GM13977 (cell line): ENCODE results near the gene CHSY1.
A peak's percentile ranks its signal among the peaks of the same experiment; 100 is the strongest.

Source experiments
- DNase-seq: peaks from one replicate; pipeline ENCODE4 v3.0.0; 2012; ENCODE audit warnings: low spot score
- in situ Hi-C: fragments of 300-500 bp; cut with MboI; formaldehyde crosslinking; loops from one replicate; pipeline ENCODE4 v1.12.0; 2022; ENCODE audit warnings: low sequenced_read_pairs, low pct_unique_long_range_greater_than_20kb, mixed read lengths, inconsistent platforms; ENCODE audit not compliant: unreplicated experiment
- TF ChIP-seq, protein P1 (sequence below): IDR thresholded peaks from 2 replicates; pipeline ENCODE4 v1.5.1; 2012; ENCODE audit warnings: mild to moderate bottlenecking, control low read depth; ENCODE audit not compliant: insufficient read depth; ENCODE audit errors: extremely low read depth, missing control alignments

The CHSY1 gene

DNA sequence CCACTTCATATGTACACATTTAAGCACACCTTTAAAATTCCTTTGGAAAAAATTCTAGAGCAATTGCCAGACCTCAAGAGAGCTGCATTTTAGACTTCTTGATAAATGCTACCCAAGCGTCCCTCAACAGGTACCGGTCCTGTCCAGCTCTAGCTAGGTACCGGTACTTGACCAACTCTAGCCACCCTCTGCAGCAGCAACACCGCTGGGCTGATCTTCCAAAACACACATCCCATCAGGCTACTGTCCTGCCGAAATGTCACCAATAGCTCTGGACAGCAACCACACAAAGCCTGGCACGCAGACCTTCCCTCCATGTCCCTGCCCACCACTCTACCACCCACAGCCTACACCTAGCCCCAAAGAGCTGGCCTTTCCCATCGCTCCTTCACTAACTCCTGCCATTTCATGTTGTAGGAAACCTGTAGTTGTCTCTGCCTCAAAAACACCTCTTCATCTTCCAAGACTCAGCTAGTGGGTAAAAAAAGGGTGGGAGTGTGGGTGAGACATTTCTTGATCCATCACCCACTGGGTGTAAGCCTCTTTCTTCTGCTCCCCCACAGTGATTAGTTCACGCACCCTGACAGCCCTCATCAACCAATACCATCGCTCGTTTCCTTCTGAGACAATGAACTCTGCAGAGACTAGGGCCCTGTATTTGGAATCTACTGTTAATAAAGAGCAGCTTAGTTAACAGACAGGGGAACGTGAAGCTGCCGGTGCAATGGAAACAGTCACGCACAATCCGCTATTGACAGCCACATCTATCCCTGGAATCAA is 6.8 kb downstream of the CHSY1 start:
- TF ChIP-seq, protein P1, sequence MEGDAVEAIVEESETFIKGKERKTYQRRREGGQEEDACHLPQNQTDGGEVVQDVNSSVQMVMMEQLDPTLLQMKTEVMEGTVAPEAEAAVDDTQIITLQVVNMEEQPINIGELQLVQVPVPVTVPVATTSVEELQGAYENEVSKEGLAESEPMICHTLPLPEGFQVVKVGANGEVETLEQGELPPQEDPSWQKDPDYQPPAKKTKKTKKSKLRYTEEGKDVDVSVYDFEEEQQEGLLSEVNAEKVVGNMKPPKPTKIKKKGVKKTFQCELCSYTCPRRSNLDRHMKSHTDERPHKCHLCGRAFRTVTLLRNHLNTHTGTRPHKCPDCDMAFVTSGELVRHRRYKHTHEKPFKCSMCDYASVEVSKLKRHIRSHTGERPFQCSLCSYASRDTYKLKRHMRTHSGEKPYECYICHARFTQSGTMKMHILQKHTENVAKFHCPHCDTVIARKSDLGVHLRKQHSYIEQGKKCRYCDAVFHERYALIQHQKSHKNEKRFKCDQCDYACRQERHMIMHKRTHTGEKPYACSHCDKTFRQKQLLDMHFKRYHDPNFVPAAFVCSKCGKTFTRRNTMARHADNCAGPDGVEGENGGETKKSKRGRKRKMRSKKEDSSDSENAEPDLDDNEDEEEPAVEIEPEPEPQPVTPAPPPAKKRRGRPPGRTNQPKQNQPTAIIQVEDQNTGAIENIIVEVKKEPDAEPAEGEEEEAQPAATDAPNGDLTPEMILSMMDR: no peak
- DNase-seq: no peak
- in situ Hi-C loops: loop anchor here (10.0 kb wide), 1 partner anchor 50 kb away; no protein-coding TSS in a partner anchor

DNA sequence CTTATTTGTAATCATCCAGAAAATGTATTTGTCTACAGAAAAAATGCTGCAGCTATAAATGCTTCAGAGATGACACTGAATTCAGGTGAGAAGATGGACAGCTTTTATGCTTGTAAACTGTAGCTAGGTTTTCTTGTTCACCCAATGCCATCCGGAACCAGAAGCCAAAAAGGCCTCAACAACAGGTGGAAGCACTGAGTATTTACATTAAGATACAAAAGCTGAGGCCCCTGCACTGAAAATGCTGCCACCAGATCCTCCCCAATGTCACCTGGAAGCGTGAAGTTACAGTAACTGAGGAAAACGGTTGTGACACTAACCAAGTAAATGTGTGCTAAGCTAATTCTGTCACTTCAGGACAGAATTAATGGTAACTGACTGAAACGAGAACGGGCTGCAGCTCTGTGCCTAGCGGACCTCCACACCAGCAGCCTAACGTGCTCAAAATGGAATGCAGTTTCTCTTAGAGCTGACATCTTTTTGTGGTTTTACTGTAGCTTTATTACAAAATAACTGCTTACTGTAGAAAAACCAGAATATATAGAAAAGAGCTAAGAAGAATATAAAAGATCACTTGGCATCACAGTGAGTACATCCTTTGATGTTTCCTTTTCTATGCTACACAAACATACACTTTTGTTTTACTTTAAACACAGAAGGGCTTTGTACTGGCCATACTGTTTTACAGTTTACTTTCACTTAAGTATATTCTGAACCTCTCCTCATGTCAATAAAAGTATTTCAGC is 7.6 kb downstream of the CHSY1 start:
- in situ Hi-C loops: loop anchor here (10.0 kb wide), 1 partner anchor 49 kb away; no protein-coding TSS in a partner anchor
- TF ChIP-seq, protein P1: no peak
- DNase-seq: no peak

DNA sequence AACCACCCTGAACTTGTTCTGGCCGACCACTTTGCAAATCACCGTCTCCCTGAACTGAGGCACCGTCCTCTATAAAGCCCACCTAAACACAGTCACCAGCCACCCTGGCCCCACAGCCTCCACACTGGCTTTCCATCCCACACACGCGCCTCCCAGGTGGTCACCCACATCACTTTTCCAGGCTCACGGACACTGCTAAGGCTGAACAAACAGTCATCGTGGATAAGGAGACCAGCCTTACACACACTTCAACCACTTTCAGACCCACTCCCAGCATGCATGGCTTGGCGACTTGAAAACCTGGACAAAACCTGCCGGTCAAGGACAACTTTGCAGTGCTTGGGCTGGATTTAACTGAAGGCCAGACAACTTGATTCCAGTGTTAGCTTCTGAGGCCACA is 8.4 kb downstream of the CHSY1 start:
- in situ Hi-C loops: loop anchor here (10.0 kb wide), 1 partner anchor 49 kb away; no protein-coding TSS in a partner anchor
- TF ChIP-seq, protein P1: no peak
- DNase-seq: no peak

DNA sequence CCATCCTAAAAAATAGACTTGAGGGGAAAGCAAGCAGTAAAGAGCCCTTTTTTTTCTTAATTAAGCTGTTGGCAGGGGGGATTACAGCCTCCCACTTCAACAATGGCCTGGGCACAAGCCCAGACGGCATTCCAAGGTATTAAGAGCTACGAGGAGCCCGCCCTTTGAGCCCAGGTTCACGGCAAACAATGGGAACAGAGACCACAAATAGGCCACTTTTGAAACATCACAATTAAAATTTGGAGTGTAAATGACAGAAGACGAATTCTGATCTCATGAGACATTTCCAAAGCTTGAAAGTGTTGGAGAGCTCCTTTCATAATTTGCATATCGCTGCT is 8.9 kb downstream of the CHSY1 start:
- DNase-seq: no peak
- in situ Hi-C loops: loop anchor here (10.0 kb wide), 1 partner anchor 48 kb away; no protein-coding TSS in a partner anchor
- TF ChIP-seq, protein P1: no peak

DNA sequence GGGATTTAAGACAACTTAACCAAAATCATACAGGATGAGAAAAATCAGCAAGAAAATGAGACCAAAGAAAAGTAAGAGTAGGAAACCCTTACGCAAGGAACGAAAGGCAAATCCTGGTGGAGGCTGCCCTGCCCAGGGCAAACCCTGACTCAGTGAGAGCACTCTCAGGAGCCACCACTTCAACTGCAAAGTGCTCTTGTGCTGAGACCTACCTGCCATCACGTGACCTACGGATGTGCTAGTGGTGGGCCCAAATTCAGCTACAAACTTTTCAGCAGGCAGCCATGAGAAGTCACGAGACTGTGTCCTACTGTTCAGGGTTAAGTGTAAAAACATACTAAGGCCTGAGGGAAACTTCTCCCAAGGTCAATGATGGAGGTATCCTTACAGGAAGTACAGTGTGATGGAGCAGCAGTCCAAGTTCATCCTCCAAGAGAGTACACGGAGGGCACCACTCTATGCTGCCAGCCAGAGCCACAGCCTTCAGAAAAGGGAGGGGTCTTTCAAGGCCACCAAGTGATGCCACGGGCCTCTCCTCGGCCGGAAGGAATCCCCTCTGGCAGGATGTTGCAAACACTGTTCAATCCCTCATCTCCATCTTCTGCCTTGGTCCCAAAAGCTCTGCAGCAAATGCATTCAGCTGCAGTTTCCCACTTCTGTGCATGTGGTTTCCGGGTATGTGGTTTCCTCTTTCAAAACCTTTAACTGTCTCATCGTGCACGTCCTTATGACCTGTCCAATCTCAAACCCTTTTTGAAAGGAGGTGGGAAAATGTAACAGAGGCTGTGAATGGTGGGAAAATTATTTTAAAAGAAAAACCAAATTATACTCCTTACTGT is 9.5 kb downstream of the CHSY1 start:
- TF ChIP-seq, protein P1: no peak
- DNase-seq: peak; percentile 71
- in situ Hi-C loops: loop anchor here (10.0 kb wide), 1 partner anchor 48 kb away; no protein-coding TSS in a partner anchor

DNA sequence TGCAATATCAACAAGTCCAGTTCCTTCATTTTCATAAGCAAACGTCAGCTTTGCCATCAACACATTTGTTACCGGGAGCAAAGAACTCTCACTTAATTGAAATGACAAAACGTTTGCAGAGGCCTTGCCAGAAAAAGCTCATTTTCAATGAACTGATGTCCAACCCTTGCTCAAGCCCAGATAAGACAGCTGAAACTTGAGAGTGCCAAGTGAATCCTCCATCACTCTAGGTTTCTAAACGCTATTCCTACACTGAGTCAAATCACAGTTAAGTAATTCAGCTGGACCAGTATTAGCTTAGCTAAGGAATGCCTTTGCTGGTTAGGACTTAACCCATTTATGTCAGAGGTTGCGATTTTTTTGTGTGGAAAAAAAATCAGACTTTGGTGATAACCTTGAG is 11.5 kb downstream of the CHSY1 start:
- DNase-seq: no peak
- in situ Hi-C loops: loop anchor here (10.0 kb wide), 1 partner anchor 46 kb away; no protein-coding TSS in a partner anchor
- TF ChIP-seq, protein P1: no peak
